ENCODE results near the gene LGR5.

DNA sequence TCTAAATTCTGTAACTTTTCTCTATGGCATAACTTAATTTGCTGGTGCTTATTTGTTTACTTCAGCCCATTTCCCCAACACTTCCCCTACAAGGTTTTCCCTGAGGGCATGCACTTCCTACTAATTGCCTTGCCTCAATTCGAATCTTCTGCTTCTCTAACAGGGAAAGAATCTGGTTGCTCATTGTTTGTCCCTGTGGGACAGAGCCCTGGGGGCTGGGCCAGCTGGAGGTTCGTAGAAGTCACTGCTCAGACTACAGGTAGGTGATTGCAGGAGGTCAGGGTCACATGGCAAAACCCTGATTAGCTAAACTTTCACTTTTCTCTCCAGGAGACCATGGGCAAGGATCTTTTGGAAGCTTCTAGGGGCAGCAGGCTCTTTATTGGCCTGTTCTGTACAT is 152.0 kb downstream of the LGR5 start:
- TF ChIP-seq POLR2A (IDR thresholded peaks at IDR 0.05) = no peak
- TF ChIP-seq, protein P1, sequence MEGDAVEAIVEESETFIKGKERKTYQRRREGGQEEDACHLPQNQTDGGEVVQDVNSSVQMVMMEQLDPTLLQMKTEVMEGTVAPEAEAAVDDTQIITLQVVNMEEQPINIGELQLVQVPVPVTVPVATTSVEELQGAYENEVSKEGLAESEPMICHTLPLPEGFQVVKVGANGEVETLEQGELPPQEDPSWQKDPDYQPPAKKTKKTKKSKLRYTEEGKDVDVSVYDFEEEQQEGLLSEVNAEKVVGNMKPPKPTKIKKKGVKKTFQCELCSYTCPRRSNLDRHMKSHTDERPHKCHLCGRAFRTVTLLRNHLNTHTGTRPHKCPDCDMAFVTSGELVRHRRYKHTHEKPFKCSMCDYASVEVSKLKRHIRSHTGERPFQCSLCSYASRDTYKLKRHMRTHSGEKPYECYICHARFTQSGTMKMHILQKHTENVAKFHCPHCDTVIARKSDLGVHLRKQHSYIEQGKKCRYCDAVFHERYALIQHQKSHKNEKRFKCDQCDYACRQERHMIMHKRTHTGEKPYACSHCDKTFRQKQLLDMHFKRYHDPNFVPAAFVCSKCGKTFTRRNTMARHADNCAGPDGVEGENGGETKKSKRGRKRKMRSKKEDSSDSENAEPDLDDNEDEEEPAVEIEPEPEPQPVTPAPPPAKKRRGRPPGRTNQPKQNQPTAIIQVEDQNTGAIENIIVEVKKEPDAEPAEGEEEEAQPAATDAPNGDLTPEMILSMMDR (IDR thresholded peaks at IDR 0.05) = no peak

Data from uterus (tissue), 2 donors.